ENCODE data around the gene R3HDML. TPM values are rescaled to one million over a fixed set of nuclear protein-coding genes. Genes with fewer than 3 reads are reported as not detected.

The R3HDML gene
- total and polyA plus RNA-seq, 2 of the 13 experiments (the other 11 are each of a cell fraction or from before 2014, with no cell fraction given), result not detected

- TF ChIP-seq POGZ (CRISPR knock-in tag; IDR thresholded peaks at IDR 0.05) (peak; percentile 99), ZNF12 (CRISPR knock-in tag; IDR thresholded peaks at IDR 0.05) (peak; percentile 81), SMARCC2 (IDR thresholded peaks at IDR 0.05) (no peak), EP300 (IDR thresholded peaks at IDR 0.05; ENCODE audit: low read depth in 2 of 2, low read length in 2 of 2) (0 out of 4 replicates have a peak, but pooled peaks of 1 of the 2 experiments have one; percentile 37), EP300 (CRISPR knock-in tag; IDR thresholded peaks at IDR 0.05; ENCODE audit: borderline replicate concordance) (peak; percentile 37; the same call in 1 of the 2 replicates), IRX3 (CRISPR knock-in tag; IDR thresholded peaks at IDR 0.05; ENCODE audit: borderline replicate concordance, low read depth) (no peak), NCOA5 (CRISPR knock-in tag; IDR thresholded peaks at IDR 0.05) (no peak), FOXC1 (CRISPR knock-in tag; IDR thresholded peaks at IDR 0.05; ENCODE audit: borderline replicate concordance) (peak; percentile 94), ARNT2 (CRISPR knock-in tag; IDR thresholded peaks at IDR 0.05; ENCODE audit: low read depth) (peak; percentile 92; the same call in 1 of the 2 replicates), ZFP37 (CRISPR knock-in tag; IDR thresholded peaks at IDR 0.05; ENCODE audit: borderline replicate concordance) (peak; percentile 91; the same call in 1 of the 2 replicates), ZNF142 (CRISPR knock-in tag; IDR thresholded peaks at IDR 0.05) (peak; percentile 97), E2F2 (CRISPR knock-in tag; IDR thresholded peaks at IDR 0.05; ENCODE audit: borderline replicate concordance) (peak; percentile 86; the same call in 1 of the 2 replicates)
- TF ChIP-seq, protein P1, sequence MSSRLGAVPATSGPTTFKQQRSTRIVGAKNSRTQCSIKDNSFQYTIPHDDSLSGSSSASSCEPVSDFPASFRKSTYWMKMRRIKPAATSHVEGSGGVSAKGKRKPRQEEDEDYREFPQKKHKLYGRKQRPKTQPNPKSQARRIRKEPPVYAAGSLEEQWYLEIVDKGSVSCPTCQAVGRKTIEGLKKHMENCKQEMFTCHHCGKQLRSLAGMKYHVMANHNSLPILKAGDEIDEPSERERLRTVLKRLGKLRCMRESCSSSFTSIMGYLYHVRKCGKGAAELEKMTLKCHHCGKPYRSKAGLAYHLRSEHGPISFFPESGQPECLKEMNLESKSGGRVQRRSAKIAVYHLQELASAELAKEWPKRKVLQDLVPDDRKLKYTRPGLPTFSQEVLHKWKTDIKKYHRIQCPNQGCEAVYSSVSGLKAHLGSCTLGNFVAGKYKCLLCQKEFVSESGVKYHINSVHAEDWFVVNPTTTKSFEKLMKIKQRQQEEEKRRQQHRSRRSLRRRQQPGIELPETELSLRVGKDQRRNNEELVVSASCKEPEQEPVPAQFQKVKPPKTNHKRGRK (CRISPR knock-in tag; IDR thresholded peaks at IDR 0.05), result no peak; the same call in 1 of the 2 replicates
- TF ChIP-seq, protein P2, sequence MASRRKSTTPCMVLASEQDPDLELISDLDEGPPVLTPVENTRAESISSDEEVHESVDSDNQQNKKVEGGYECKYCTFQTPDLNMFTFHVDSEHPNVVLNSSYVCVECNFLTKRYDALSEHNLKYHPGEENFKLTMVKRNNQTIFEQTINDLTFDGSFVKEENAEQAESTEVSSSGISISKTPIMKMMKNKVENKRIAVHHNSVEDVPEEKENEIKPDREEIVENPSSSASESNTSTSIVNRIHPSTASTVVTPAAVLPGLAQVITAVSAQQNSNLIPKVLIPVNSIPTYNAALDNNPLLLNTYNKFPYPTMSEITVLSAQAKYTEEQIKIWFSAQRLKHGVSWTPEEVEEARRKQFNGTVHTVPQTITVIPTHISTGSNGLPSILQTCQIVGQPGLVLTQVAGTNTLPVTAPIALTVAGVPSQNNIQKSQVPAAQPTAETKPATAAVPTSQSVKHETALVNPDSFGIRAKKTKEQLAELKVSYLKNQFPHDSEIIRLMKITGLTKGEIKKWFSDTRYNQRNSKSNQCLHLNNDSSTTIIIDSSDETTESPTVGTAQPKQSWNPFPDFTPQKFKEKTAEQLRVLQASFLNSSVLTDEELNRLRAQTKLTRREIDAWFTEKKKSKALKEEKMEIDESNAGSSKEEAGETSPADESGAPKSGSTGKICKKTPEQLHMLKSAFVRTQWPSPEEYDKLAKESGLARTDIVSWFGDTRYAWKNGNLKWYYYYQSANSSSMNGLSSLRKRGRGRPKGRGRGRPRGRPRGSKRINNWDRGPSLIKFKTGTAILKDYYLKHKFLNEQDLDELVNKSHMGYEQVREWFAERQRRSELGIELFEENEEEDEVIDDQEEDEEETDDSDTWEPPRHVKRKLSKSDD (CRISPR knock-in tag; IDR thresholded peaks at IDR 0.05; ENCODE audit: low read depth), result peak; percentile 85; the same call in 1 of the 2 replicates
These were observed 25.9 kb upstream of the R3HDML start, which contains the start of gene FITM2 (continued) for GRCh38 chr20:44310664-44311639.

All from HepG2 (cell line).